GM12801 (cell line): ENCODE results near the gene ITPRID2.

ENCODE experiments used
- TF ChIP-seq, protein P1 (sequence below): IDR thresholded peaks from one replicate; pipeline ENCODE4 v1.5.1; 2011; ENCODE audit warnings: control low read depth; ENCODE audit not compliant: insufficient read length; ENCODE audit errors: extremely low read depth

The ITPRID2 gene

DNA sequence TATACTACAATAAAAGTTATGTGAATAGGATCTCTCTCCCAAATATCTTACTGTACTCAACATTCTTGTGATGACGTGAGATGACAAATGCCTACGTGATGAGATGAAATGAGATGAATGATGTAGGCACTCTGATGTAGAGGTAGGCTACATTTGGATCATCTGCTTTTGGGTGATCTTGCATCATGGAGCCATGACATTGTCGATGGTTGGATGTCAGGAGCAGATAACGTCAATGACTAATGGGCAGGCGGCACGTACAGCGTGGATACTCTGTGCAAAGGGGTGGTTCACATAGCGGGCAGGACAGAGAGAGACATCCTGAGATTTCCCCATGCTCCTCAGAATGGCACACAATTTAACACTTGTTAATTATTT lies 53.4 kb downstream of the ITPRID2 start:
- TF ChIP-seq, protein P1, sequence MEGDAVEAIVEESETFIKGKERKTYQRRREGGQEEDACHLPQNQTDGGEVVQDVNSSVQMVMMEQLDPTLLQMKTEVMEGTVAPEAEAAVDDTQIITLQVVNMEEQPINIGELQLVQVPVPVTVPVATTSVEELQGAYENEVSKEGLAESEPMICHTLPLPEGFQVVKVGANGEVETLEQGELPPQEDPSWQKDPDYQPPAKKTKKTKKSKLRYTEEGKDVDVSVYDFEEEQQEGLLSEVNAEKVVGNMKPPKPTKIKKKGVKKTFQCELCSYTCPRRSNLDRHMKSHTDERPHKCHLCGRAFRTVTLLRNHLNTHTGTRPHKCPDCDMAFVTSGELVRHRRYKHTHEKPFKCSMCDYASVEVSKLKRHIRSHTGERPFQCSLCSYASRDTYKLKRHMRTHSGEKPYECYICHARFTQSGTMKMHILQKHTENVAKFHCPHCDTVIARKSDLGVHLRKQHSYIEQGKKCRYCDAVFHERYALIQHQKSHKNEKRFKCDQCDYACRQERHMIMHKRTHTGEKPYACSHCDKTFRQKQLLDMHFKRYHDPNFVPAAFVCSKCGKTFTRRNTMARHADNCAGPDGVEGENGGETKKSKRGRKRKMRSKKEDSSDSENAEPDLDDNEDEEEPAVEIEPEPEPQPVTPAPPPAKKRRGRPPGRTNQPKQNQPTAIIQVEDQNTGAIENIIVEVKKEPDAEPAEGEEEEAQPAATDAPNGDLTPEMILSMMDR: no peak

GRCh38 chr2:181946444-181947127 lies 55.1 kb downstream of the ITPRID2 start:
- TF ChIP-seq, protein P1: no peak

GRCh38 chr2:181947273-181947672 lies 55.7 kb downstream of the ITPRID2 start:
- TF ChIP-seq, protein P1: no peak

DNA sequence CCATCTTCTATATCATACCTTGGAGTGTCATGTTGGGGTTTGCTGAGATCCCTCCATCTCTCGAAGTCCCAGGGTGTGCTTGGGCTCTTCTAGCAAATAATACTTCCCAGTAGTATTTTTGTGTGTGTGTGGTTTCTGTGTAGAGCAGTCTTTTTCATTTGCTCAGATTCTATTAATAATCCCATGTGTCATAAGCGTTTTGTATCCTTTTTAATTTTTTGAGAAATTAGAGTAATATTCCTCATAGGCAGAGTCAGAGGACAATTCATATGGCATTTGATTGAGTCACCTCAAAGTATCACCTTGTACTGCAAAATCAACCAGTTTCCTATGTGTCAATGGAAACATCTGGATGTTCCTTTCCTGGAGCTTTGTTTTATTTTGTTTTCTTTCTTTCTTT lies 56.7 kb downstream of the ITPRID2 start:
- TF ChIP-seq, protein P1: no peak

GRCh38 chr2:181949047-181949446 lies 57.5 kb downstream of the ITPRID2 start:
- TF ChIP-seq, protein P1: no peak

GRCh38 chr2:181952404-181953226 lies 61.1 kb downstream of the ITPRID2 start:
- TF ChIP-seq, protein P1: no peak

DNA sequence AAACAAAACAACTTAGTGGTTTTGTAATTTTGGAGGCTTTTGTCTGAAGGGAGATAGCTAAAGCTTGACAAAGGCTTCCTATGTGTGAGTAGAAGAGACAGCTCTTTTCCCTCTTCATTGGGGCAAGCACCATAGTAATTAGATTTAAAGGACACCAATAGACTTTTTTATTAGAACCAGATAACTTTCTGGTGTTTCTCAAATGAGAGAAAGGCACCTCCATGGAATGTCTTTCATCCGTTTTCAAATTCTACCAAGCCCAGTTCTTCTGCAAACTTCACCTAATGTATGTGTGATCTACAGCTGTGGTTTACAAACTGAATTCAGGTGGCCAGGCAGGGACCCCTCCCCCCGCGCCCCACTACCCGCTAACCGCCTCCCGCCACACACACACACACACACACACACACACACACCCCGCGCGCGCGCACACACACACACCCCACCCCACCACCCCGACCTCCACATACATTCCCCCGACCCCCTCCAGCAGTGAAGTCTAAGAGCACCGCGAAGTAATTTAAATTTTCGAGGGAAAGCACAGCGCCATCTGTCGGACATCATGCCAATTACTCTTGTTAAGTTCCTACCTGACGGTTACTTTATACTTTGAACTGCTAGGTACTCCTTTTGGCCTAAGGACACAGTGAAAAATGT lies 62.5 kb downstream of the ITPRID2 start:
- TF ChIP-seq, protein P1: no peak
